Stimulated activated CD4-positive, alpha-beta T cell treated with anti-CD3 and anti-CD28 coated beads, Interleukin-2, amount 100 ng/mL, for 4 hours (primary cell): ENCODE data around the gene CSNK1G2.
A peak's percentile ranks its signal among the peaks of the same experiment; 100 is the strongest.

Experiments
- DNase-seq: peaks from one replicate; pipeline ENCODE4 v3.0.0-alpha.2; 2020; ENCODE audit warnings: low read depth

Gene CSNK1G2

GRCh38 chr19:1941146-1942077 lies at the start of gene CSNK1G2:
TSS of gene CSNK1G2 (plus strand) at chr19:1941172. CDS start at chr19:1969773, 28,601 bp downstream.
- no peak for DNase-seq

DNA sequence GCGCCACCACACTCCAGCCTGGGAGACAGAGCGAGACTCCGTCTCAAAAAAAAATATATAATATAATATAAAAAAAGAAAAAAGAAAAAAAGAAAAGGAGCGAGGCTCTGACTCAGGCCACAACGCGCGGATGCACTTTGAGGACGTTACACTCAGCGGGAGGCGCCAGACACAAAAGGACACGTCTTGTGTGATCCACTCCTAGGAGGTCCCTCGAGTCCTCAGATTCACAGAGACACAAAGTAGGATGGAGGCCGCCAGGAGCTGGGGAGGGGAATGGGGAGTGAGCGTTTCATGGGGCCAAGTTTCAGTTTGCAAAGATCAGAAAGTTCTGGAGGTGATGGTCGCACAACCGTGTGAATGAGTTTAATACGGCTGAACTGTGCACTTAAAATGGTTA lies 47.2 kb upstream of the CSNK1G2 start:
- no peak for DNase-seq

DNA sequence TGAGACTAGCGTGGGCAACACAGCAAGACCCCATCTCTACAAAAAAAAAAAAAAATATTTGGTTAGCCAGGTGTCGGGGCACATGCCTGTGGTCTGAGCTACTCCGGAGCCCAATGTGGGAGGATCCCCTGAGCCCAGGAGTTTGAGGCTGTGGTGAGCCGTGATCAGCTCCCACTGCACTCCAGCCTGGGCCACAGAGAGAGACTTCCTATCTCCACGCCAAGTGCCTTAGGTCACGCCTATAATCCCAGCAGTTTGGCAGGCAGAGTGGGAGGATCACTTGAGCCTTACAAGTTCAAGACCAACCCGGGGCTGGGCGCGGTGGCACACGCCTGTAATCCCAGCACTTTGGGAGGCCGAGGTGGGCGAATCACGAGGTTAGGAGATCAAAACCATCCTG lies 44.5 kb upstream of the CSNK1G2 start:
- DNase-seq, result no peak

DNA sequence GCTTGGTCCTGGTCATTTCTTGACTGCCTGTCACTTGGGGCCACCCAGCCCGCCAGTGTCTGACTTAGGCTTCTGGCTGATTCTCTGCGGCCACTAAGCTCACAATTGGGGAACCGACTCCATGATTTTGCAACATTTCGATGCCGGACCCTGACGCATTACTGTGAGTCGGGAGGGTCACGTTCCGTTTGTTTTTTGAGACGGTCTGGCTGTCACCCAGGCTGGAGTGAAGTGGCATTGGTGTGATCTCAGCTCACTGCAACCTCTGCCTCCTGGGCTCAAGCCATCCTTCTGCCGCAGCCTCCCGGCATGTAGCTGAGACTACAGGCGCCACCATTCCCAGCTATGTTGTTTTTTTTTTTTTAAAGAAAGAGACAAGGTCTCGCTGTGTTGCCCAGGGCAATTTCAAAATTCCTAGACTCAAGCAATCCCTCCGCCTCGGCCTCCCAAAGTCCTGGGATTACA lies 39.0 kb upstream of the CSNK1G2 start:
- DNase-seq, result no peak

DNA sequence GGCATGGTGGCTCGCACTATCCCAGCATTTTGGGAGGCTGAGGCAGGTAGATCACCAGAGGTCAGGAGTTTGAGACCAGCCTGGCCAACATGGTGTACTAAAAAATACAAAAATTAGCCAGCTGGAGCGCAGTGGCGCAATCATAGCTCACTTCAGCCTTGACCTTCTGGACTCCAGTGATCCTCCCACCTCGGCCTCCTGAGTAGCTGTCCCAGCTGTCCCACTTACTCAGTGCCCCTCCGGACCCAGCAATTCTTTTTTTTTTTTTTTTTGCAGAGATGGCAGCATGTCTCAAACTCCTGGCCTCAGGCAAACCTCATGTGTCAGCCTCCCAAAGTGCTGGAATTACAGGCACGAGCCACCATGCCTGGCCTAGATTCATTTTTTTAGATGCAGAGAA lies 38.0 kb upstream of the CSNK1G2 start:
- no peak for DNase-seq

GRCh38 chr19:1904860-1905109 lies 36.2 kb upstream of the CSNK1G2 start:
- no peak for DNase-seq

- DNase-seq, result peak; percentile 98
Measured at GRCh38 chr19:1905110-1905862, 35.7 kb upstream of the CSNK1G2 start, which contains the start of the genes ADAT3 and SCAMP4. TSS of gene ADAT3 (plus strand) at chr19:1905399. CDS start at chr19:1912048, 6,649 bp downstream. TSS of gene SCAMP4 (plus strand) at chr19:1905399. CDS start at chr19:1915020, 9,621 bp downstream.

- DNase-seq, result no peak
Measured at GRCh38 chr19:1905863-1906375, 35.1 kb upstream of the CSNK1G2 start.

DNA sequence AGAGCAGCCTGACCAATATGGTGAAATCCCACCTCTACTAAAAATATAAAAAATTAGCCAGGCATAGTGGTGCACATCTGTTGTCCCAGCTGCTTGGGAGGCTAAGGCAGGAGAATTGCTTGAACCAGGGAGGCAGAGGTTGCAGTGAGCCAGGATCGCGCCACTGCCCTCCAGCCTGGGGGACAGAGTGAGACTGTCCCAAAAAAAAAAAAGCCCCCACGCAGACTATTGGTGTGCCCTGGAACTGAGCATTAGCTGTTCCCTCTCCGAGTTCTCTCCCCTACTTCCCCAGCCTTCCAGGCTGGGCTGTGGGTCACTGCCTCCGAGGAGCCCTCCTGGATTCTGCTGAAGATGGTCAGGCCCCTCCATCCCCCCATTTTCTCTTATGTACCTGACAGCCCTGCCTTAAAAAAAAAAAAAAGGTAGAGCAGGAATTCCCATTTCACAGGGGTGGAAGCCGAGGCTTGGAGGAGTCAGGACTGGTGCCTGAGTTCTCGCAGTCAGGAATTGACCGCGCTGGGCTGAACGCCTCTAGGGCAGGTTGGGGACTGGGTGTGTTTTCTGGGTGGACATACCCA lies 33.9 kb upstream of the CSNK1G2 start:
- no peak for DNase-seq

DNA sequence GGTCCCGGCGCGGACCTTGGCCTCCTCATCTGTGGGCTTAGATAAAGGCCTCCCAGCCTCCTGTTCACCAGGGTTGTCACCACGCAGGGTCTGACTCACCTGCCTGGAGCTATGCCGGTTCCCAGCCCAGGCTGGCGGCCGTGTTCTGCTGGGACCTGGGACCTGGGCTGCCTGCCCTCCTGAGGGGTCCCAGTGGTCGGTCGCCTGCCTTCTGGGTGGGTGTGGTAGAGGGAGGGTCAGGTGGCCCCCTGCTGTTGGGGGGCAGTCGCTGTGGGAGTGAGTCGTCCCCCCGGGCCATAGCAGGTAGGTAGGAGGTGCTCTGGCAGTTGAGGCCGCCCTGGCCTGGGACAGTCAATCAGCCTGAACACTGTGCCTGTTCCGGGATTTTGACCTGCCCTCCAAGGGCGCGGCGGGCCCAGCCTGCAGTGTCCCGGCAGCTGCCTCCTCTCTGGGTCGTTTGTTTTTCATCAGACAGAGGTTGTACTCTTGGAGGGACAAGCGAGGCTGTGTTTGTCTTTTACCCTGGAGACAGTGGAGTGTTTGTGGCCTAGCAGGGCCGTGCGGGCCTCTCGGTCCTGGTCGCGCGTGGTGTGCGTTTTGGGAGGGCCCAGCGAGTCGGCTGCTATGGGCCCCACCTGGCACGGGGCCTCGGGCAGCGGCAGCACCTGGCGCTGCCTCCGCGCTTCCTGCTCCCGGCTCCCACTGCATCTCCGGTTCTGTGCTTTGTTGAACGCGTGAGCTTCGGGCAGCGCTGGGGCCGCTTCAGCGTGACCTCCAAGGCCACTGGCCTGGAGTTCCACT lies 33.2 kb upstream of the CSNK1G2 start:
- no peak for DNase-seq

GRCh38 chr19:1908364-1908678 lies 32.7 kb upstream of the CSNK1G2 start:
- no peak for DNase-seq

GRCh38 chr19:1909761-1910080 lies 31.3 kb upstream of the CSNK1G2 start:
- DNase-seq, result no peak

DNA sequence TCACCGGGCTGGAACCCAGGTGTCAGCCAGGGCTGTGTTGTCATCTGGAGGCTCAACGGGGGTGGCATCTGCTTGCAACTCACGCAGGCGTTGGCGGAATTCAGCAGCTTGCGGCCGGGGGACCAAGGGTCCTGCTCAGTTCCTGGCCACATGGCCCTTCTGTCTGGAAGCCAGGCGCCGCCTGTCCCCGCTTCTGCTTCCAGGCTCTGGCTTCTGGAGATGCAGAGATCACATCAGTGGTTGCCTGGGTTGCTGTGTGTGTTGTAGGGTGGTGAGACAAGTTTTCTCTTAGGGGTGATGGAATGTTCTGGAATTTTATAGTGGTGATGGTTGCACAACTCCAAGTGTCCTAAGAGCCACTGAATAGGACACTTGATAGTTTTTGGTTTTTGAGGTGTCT lies 30.8 kb upstream of the CSNK1G2 start:
- no peak for DNase-seq

GRCh38 chr19:1911098-1911497 lies 29.9 kb upstream of the CSNK1G2 start:
- no peak for DNase-seq

- DNase-seq, result no peak
Measured at GRCh38 chr19:1911995-1912394, 29.0 kb upstream of the CSNK1G2 start.

GRCh38 chr19:1912760-1913505 lies 28.0 kb upstream of the CSNK1G2 start:
- DNase-seq, result no peak

DNA sequence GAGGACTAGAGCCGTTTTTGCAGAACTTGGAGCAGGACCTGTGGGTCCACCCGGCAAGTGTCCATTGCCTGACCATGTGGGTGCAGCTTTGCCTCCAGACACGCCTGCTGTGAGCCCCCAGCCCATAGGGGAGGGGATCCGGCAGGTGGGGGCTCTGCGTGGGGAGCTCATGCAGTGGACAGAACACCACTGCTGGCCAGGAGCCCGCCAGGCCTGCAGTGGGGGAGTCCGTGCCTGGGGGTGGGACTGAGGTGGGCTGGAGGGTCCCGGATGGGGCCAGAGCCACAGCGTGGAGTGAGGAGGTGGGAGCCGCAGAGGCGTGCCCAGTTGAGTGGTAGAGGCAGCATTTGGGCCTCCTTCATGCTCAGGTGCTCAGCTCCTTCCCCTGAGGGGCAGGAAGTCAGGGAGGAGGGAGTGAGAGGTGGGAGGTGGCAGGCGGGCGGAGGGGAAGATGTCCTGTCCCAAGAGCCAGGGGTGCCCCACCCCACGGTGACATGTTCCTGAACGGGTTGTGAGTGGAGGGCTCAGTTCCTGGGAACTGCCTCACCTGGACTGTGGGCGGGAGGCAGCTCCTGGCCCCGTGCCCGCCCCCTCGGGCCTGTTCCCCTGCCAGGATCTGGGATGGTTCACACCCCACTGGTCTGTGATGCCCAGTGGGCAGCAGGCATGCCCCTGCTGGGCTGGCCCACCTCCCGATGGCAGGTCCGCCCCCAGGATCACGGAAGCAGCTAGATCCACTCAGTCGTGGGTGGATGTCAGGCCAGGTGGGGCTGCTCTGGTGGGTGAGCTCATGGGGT lies 27.0 kb upstream of the CSNK1G2 start:
- DNase-seq, result no peak

DNA sequence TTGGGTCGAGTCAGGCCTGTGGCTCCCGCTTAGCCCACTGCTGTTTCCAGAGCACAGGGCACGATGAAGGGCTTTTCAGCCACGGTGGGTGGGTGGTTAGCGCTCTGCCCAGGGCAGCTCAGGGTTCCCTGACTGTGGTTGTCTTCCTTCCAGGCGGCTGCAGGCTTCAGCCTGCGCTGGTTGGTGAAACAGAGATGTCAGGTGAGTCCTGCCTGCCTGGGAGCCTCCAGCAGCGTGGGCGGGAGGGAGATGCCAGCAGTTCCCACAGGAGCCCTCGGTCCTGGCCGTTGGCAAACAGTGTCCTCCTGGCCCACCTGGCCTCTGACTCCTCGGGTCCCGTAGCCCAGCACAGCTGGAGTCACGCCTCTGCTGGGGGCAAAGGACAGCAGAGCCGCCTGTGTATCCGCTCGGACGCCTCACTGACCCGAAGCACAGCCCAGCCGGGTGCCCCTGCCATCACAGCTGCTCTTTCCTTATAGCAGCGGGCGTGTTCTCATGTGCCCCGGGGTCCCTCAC lies 26.1 kb upstream of the CSNK1G2 start:
- DNase-seq, result no peak

GRCh38 chr19:1917146-1917545 lies 23.8 kb upstream of the CSNK1G2 start:
- no peak for DNase-seq

- no peak for DNase-seq
Measured at GRCh38 chr19:1917926-1918325, 23.0 kb upstream of the CSNK1G2 start.
